Mesendoderm (in vitro differentiated cells): ENCODE results near the gene DMD.

Source experiments
- DNase-seq: peaks from one replicate; pipeline ENCODE4 v3.0.0; 2013
- H2AK5ac ChIP-seq: 2 replicates; pipeline ENCODE4 v1.6.1; 2013; ENCODE audit warnings: low read length, inconsistent platforms
- H2BK120ac ChIP-seq: 2 replicates; pipeline ENCODE4 v1.6.1; 2013; ENCODE audit warnings: low read depth, mild to moderate bottlenecking, low read length, moderate library complexity, mixed read lengths
- H2BK15ac ChIP-seq: replicated peaks from 2 replicates; pipeline ENCODE4 v1.6.1; 2013; ENCODE audit warnings: low read depth, mild to moderate bottlenecking, moderate library complexity
- H2BK5ac ChIP-seq: 2 replicates; pipeline ENCODE4 v1.6.1; 2013; ENCODE audit warnings: low read length, inconsistent platforms
- H3K18ac ChIP-seq: 2 replicates; pipeline ENCODE4 v1.6.1; 2013; ENCODE audit warnings: mild to moderate bottlenecking, low read length, mixed read lengths
- H3K23ac ChIP-seq: one replicate; pipeline ENCODE4 v1.6.1; 2013; ENCODE audit warnings: low read length
- H3K27ac ChIP-seq: 2 replicates; pipeline ENCODE4 v1.5.1; 2013; ENCODE audit warnings: low read depth, mild to moderate bottlenecking, inconsistent platforms, low read length, moderate library complexity
- H3K27me3 ChIP-seq: 2 replicates; pipeline ENCODE4 v1.6.1; 2013; ENCODE audit warnings: low read length, control low read depth, mild to moderate bottlenecking, inconsistent platforms; ENCODE audit not compliant: insufficient read depth, poor library complexity
- H3K36me3 ChIP-seq: 2 replicates; pipeline ENCODE4 v1.6.1; 2013; ENCODE audit warnings: low read length, inconsistent platforms; ENCODE audit not compliant: control insufficient read depth, insufficient read depth
- H3K4ac ChIP-seq: one replicate; pipeline ENCODE4 v1.6.1; 2013; ENCODE audit warnings: low read depth, mild to moderate bottlenecking, low read length, moderate library complexity
- H3K4me1 ChIP-seq: 2 replicates; pipeline ENCODE4 v1.6.1; 2013; ENCODE audit warnings: low read depth, low read length, inconsistent platforms; ENCODE audit not compliant: control insufficient read depth
- H3K4me2 ChIP-seq: 2 replicates; pipeline ENCODE4 v1.6.1; 2013; ENCODE audit warnings: low read length
- H3K4me3 ChIP-seq: 2 replicates; pipeline ENCODE4 v1.5.1; 2013; ENCODE audit warnings: mild to moderate bottlenecking, low read length
- H3K56ac ChIP-seq: one replicate; pipeline ENCODE4 v1.6.1; 2013; ENCODE audit warnings: low read length
- H3K79me1 ChIP-seq: 2 replicates; pipeline ENCODE4 v1.6.1; 2013; ENCODE audit warnings: low read length, inconsistent platforms
- H3K79me2 ChIP-seq: 2 replicates; pipeline ENCODE4 v1.6.1; 2013; ENCODE audit warnings: mild to moderate bottlenecking, low read length; ENCODE audit not compliant: control insufficient read depth, insufficient read depth
- H3K9ac ChIP-seq: 2 replicates; pipeline ENCODE4 v1.6.1; 2013; ENCODE audit warnings: low read length, inconsistent platforms
- H4K5ac ChIP-seq: one replicate; pipeline ENCODE4 v1.6.1; 2013; ENCODE audit warnings: low read length
- H4K8ac ChIP-seq: one replicate; pipeline ENCODE4 v1.6.1; 2013; ENCODE audit warnings: low read depth, mild to moderate bottlenecking, control low read depth, low read length, moderate library complexity
- WGBS: extraction: QIAGEN DNeasy Blood & Tissue Kit; methylation state at CpG from one replicate; pipeline ENCODE4 v1.1.7; 2013; ENCODE audit warnings: low lambda C conversion rate, missing lambda C conversion rate; ENCODE audit not compliant: insufficient coverage; ENCODE audit errors: extremely low coverage; 5-methylcytosine and 5-hydroxymethylcytosine counted together

The DMD gene

DNA sequence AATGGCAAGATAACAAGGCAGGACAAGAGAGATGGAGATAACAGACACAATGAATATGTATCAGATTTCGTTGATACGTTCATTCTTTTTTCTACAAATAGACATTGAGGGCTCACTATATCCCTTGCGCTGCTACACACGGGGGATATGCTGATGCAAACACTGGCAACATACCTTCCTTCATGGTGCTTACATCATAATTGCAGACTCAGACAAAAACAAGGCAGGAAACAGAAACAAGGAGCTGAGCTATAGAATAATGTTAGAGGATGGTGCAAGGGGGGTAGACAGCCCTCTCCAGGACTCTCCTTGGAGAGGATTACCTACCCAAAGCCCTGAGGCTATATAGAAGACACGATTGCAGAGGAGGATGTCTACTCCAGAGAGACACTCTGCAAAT lies 1069.5 kb downstream of the DMD start:
- Histone ChIP-seq H3K4me2 (no peak overlapping the region), H3K27ac (no peak overlapping the region), H3K36me3 (no peaks in the 10 kb centered on the region), H3K18ac (no peak overlapping the region), H3K9ac (no peak overlapping the region), H2AK5ac (no peak overlapping the region), H3K4me1 (no peaks in the 10 kb centered on the region), H3K4me3 (no peak overlapping the region), H3K23ac (no peak overlapping the region), H3K79me1 (no peaks in the 10 kb centered on the region), H4K5ac (no peak overlapping the region), H2BK120ac (no peak overlapping the region), H3K27me3 (no peaks in the 10 kb centered on the region), H3K79me2 (no peaks in the 10 kb centered on the region), H3K4ac (no peak overlapping the region), H4K8ac (no peak overlapping the region), H2BK5ac (no peak overlapping the region), H3K56ac (no peak overlapping the region), H2BK15ac (no peak overlapping the region)
- no CpG with 5 or more reads among the region's 5 CpGs for WGBS
- DNase-seq: no peak

DNA sequence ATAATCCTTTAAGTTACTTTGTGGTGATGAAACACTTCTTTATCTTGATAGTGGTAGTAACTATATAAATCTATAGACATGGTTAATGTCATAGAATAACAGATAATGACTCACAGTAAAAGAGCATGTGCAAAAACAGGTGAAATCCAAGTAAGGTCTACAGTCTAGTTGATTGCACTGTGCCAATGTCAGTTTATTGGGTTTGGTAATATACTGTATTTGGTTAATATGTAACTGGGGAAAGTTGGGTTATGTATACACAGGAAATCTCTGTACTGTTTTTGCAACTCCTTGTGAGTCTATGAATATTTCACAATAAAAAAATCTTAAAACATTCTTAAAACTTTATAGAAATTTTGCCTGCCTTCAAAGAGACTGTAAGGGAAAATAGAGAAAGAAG lies 1071.9 kb downstream of the DMD start:
- Histone ChIP-seq H3K36me3 (no peaks in the 10 kb centered on the region), H2AK5ac (no peak overlapping the region), H3K79me2 (no peaks in the 10 kb centered on the region), H4K5ac (no peak overlapping the region), H3K27ac (no peak overlapping the region), H3K23ac (no peak overlapping the region), H2BK120ac (no peak overlapping the region), H3K4me2 (no peak overlapping the region), H2BK5ac (no peak overlapping the region), H3K79me1 (no peaks in the 10 kb centered on the region), H3K4me1 (no peaks in the 10 kb centered on the region), H3K9ac (no peak overlapping the region), H3K4ac (no peak overlapping the region), H2BK15ac (no peak overlapping the region), H3K56ac (no peak overlapping the region), H4K8ac (no peak overlapping the region), H3K18ac (no peak overlapping the region), H3K4me3 (no peak overlapping the region), H3K27me3 (no peaks in the 10 kb centered on the region)
- DNase-seq: no peak

DNA sequence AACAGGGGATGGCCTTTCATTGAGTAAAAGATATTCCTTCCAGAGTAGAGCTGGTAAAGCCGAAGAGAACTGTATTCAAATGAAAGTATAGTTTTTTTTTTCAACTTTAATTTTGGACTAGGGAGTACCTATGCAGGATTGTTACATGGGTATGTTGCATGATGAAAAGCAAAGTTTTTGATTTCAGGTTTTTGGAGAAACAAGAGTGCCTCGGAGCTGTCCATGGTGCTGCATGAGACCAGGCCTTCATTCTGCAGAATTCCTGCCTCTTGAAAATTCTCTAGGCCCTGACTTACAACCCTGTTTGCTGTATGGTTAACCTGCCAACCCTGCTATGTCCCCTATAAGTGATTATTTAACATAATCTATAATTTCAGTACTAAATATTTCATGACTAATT lies 1073.8 kb downstream of the DMD start:
- Histone ChIP-seq H3K4ac (no peak overlapping the region), H2BK120ac (no peak overlapping the region), H3K9ac (no peak overlapping the region), H3K36me3 (no peaks in the 10 kb centered on the region), H3K27ac (no peak overlapping the region), H3K79me1 (no peaks in the 10 kb centered on the region), H2BK5ac (no peak overlapping the region), H3K23ac (no peak overlapping the region), H3K79me2 (no peaks in the 10 kb centered on the region), H2BK15ac (no peak overlapping the region), H3K4me3 (no peak overlapping the region), H3K4me1 (no peaks in the 10 kb centered on the region), H3K56ac (no peak overlapping the region), H4K5ac (no peak overlapping the region), H4K8ac (no peak overlapping the region), H3K18ac (no peak overlapping the region), H3K27me3 (no peaks in the 10 kb centered on the region), H3K4me2 (no peak overlapping the region), H2AK5ac (no peak overlapping the region)
- WGBS: no CpG with 5 or more reads among the region's 2 CpGs
- DNase-seq: peak; percentile 26

DNA sequence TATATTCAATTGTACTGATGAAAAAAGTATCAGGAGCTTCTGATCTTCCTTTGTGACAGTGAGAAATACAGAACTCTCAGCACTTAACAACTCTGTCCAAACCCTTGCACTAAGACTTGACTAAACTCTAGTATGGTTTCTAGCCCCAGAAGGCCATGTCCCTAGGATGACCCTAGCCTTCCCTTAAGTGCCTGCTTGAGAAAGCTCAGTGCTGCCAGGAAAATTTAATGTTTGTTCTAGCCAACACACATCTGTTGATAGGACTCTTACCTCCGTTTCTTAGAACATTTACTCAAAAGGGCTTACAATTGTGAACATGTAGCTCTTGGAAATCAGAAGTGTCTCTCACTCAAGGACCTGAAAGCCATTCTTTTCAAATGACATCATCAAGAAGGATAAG lies 1084.4 kb downstream of the DMD start:
- H3K23ac ChIP-seq: no peak overlapping the region
- no peak overlapping the region for H2BK5ac ChIP-seq
- H4K5ac ChIP-seq: no peak overlapping the region
- H2BK15ac ChIP-seq: no peak overlapping the region
- no peak overlapping the region for H3K4me2 ChIP-seq
- no peak overlapping the region for H3K27ac ChIP-seq
- H2AK5ac ChIP-seq: no peak overlapping the region
- no peaks in the 10 kb centered on the region for H3K79me1 ChIP-seq
- no CpG with 5 or more reads among the region's 1 CpG for WGBS
- no peak overlapping the region for H3K56ac ChIP-seq
- DNase-seq: peak; percentile 21
- H3K18ac ChIP-seq: no peak overlapping the region
- no peak overlapping the region for H2BK120ac ChIP-seq
- no peak overlapping the region for H4K8ac ChIP-seq
- no peak overlapping the region for H3K4ac ChIP-seq
- H3K27me3 ChIP-seq: no peaks in the 10 kb centered on the region
- no peak overlapping the region for H3K4me3 ChIP-seq
- H3K9ac ChIP-seq: no peak overlapping the region
- H3K36me3 ChIP-seq: no peaks in the 10 kb centered on the region
- no peaks in the 10 kb centered on the region for H3K79me2 ChIP-seq
- H3K4me1 ChIP-seq: no peaks in the 10 kb centered on the region

DNA sequence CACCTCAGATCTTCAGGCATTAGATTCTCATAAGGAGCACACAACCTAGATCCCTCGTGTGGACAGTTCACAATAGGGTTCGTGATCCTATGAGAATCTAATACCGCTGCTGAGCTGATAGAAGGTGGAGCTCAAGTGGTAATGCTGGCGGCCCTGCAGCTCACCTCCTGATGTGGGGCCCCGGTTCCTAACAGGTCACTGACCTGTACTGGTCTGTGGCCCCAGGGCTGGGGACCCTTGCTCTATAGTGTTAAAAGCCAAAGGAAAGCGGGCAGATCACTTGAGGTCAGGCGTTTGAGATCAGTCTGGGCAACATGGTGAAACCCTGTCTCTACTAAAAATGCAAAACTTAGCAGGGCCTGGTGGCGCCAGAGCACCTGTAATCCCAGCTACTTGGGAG lies 1092.5 kb downstream of the DMD start:
- no peak overlapping the region for H3K23ac ChIP-seq
- no peak overlapping the region for H2AK5ac ChIP-seq
- H3K56ac ChIP-seq: no peak overlapping the region
- no peaks in the 10 kb centered on the region for H3K36me3 ChIP-seq
- H2BK15ac ChIP-seq: no peak overlapping the region
- H2BK5ac ChIP-seq: no peak overlapping the region
- H3K27me3 ChIP-seq: no peaks in the 10 kb centered on the region
- no peak overlapping the region for H3K18ac ChIP-seq
- no peak overlapping the region for H3K9ac ChIP-seq
- WGBS: no CpG with 5 or more reads among the region's 8 CpGs
- no peak overlapping the region for H3K27ac ChIP-seq
- H3K4ac ChIP-seq: no peak overlapping the region
- no peaks in the 10 kb centered on the region for H3K79me2 ChIP-seq
- H2BK120ac ChIP-seq: no peak overlapping the region
- no peaks in the 10 kb centered on the region for H3K4me1 ChIP-seq
- DNase-seq: no peak
- no peaks in the 10 kb centered on the region for H3K79me1 ChIP-seq
- H3K4me2 ChIP-seq: no peak overlapping the region
- no peak overlapping the region for H3K4me3 ChIP-seq
- H4K5ac ChIP-seq: no peak overlapping the region
- H4K8ac ChIP-seq: no peak overlapping the region

DNA sequence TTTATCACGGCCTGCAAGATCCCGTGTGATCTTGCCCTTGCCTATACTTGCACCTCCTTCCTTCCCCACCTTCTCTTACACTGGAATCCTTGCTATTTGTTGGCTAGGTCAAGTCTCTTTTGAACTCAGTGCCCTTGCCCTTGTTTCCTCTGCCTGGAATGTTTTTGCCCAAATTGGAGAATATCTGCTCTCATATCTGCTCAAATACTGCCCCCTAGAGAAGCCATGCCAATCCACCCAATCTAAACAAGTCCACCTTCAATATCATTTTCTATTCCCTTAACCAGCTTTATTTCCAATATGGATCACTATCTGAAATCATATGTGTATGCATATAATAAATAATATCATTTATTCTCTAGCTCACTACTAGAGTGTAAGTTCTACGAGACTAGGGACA lies 1095.3 kb downstream of the DMD start:
- H3K4me2 ChIP-seq: no peak overlapping the region
- no CpG with 5 or more reads among the region's 3 CpGs for WGBS
- no peak overlapping the region for H4K8ac ChIP-seq
- peak; percentile 32 for DNase-seq
- no peak overlapping the region for H2BK120ac ChIP-seq
- no peak overlapping the region for H4K5ac ChIP-seq
- no peak overlapping the region for H2BK5ac ChIP-seq
- H2AK5ac ChIP-seq: no peak overlapping the region
- H3K4me1 ChIP-seq: no peaks in the 10 kb centered on the region
- no peaks in the 10 kb centered on the region for H3K79me1 ChIP-seq
- H3K23ac ChIP-seq: no peak overlapping the region
- no peak overlapping the region for H2BK15ac ChIP-seq
- H3K4ac ChIP-seq: no peak overlapping the region
- H3K27me3 ChIP-seq: no peaks in the 10 kb centered on the region
- H3K4me3 ChIP-seq: no peak overlapping the region
- H3K9ac ChIP-seq: no peak overlapping the region
- H3K18ac ChIP-seq: no peak overlapping the region
- no peaks in the 10 kb centered on the region for H3K36me3 ChIP-seq
- H3K79me2 ChIP-seq: no peaks in the 10 kb centered on the region
- H3K56ac ChIP-seq: no peak overlapping the region
- no peak overlapping the region for H3K27ac ChIP-seq
